Lung (tissue), 12 donors: Measurements from ENCODE around the gene TAF6. TPM values are rescaled to one million over a fixed set of nuclear protein-coding genes. Genes with fewer than 3 reads are reported as not detected.

Experiments
- ATAC-seq: fragments of 200-7000 bp; cut with Tn5 transposase; one replicate; pipeline ENCODE4 v1.9.1; 2020; ENCODE audit warnings: moderate number of reproducible peaks; ENCODE audit not compliant: insufficient read depth, low FRiP score
- DNase-seq, 3 donors: peaks; one replicate each; pipeline ENCODE4 v3.0.0-alpha.2; 2013 to 2017
- H3K27ac ChIP-seq, 2 donors: one replicate each; pipeline ENCODE4 v1.5.1; 2013; ENCODE audit warnings: mild to moderate bottlenecking in 2 of 2, moderate library complexity in 2 of 2, control low read depth in 1 of 2, inconsistent platforms in 1 of 2, low read depth in 1 of 2, low read length in 1 of 2
- H3K27me3 ChIP-seq, 3 donors: one replicate each; pipeline ENCODE4 v1.5.1; 2013; ENCODE audit warnings: low read length in 2 of 3; ENCODE audit not compliant: control insufficient read depth in 3 of 3, insufficient read depth in 3 of 3
- H3K36me3 ChIP-seq, 4 donors: one replicate each; pipeline ENCODE4 v1.5.1; 2013; ENCODE audit warnings: low read length in 4 of 4, mild to moderate bottlenecking in 1 of 4, moderate library complexity in 1 of 4; ENCODE audit not compliant: control insufficient read depth in 4 of 4, insufficient read depth in 4 of 4
- H3K4me1 ChIP-seq, 5 donors: one replicate each; pipeline ENCODE4 v1.5.1; 2013; ENCODE audit warnings: low read length in 5 of 5, mild to moderate bottlenecking in 2 of 5, moderate library complexity in 1 of 5; ENCODE audit not compliant: control insufficient read depth in 5 of 5, insufficient read depth in 5 of 5
- H3K4me3 ChIP-seq: one replicate; pipeline ENCODE4 v1.5.1; 2013; ENCODE audit warnings: mild to moderate bottlenecking, control low read depth, moderate library complexity
- H3K9ac ChIP-seq, 2 donors: one replicate each; pipeline ENCODE4 v1.5.1; 2013; ENCODE audit warnings: low read length in 2 of 2, control low read depth in 1 of 2; ENCODE audit not compliant: insufficient read depth in 1 of 2
- H3K9me3 ChIP-seq, 4 donors: one replicate each; pipeline ENCODE4 v1.5.1; 2013; ENCODE audit warnings: low read length in 3 of 4, mild to moderate bottlenecking in 1 of 4, moderate library complexity in 1 of 4; ENCODE audit not compliant: control insufficient read depth in 4 of 4, insufficient read depth in 3 of 4
- CTCF ChIP-seq: IDR thresholded peaks from 2 replicates; pipeline ENCODE4 v1.5.1; 2012; ENCODE audit warnings: mild to moderate bottlenecking; ENCODE audit errors: control extremely low read depth, extremely low read depth
- WGBS, 2 donors: extraction: QIAGEN DNeasy Blood & Tissue Kit; methylation state at CpG; one replicate each; pipeline ENCODE4 v1.1.7; 2013; 5-methylcytosine and 5-hydroxymethylcytosine counted together
- polyA plus RNA-seq, 2 donors: library from polyadenylated mRNA; stranded (reverse); fragments of 200-250 nt; gene quantifications; one replicate each; pipeline ENCODE4 v1.2.1, GENCODE V29; 2013
- total RNA-seq, 2 donors: library from RNA; depleted of rRNA in 1 of 2; stranded (reverse); fragments of >200 nt in 1 of 2; gene quantifications; one replicate each; pipeline ENCODE4 v1.2.1, GENCODE V29; 2014 to 2021
- donor health status: control.
- donor health status: control.
- donor health status: Bipolar disorder and iron deficiency.
- donor health status: healthy.
- donor health status: DM: yes; HTN: yes; CAD: no.

TAF6 gene
- total and polyA plus RNA-seq, 4 donors: 31.5 to 51.5 (median 37.9) TPM

DNA sequence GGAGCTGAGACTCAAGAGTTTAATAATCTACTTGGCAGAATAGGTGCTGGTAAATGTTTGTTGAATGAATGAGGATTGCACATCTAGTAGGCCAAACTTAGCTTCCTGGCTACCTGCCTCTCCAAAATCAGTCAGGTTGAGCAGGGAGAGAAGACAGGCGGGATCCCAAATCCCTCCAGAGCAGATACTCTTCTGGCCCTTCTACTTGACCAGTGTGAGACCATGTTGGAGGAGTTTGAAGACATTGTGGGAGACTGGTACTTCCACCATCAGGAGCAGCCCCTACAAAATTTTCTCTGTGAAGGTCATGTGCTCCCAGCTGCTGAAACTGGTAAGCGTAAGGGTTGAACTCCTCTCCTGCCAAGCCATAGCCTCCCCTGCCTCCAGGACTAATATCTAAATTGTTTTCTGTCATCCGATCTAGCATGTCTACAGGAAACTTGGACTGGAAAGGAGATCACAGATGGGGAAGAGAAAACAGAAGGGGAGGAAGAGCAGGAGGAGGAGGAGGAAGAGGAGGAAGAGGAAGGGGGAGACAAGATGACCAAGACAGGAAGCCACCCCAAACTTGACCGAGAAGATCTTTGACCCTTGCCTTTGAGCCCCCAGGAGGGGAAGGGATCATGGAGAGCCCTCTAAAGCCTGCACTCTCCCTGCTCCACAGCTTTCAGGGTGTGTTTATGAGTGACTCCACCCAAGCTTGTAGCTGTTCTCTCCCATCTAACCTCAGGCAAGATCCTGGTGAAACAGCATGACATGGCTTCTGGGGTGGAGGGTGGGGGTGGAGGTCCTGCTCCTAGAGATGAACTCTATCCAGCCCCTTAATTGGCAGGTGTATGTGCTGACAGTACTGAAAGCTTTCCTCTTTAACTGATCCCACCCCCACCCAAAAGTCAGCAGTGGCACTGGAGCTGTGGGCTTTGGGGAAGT lies 5.4 kb upstream of the TAF6 start:
- ATAC-seq (no peak), DNase-seq (no peak)
- H3K4me1 ChIP-seq: peaks cover 0 to 23% (median 12%) of the 10 kb centered on the region in 5 donors
- WGBS, 2 donors: 58 to 67% methylated on average over 4 of the region's 4 CpGs
- no peak for TF ChIP-seq CTCF
- no peaks in the 10 kb centered on the region for H3K9me3 ChIP-seq
- peaks cover 0 to 11% (median 1%) of the 10 kb centered on the region in 4 donors for H3K36me3 ChIP-seq
- H3K27ac ChIP-seq: peak overlapping the region in 1 of 2 donors; percentile 5
- H3K9ac ChIP-seq: no peak overlapping the region
- no peaks in the 10 kb centered on the region for H3K27me3 ChIP-seq
- H3K4me3 ChIP-seq: no peak overlapping the region

- no peak overlapping the region for H3K27ac ChIP-seq
- peaks cover 0 to 19% (median 12%) of the 10 kb centered on the region in 5 donors for H3K4me1 ChIP-seq
- no peaks in the 10 kb centered on the region for H3K27me3 ChIP-seq
- no peak overlapping the region for H3K4me3 ChIP-seq
- no peak for ATAC-seq
- no peak overlapping the region for H3K9ac ChIP-seq
- H3K36me3 ChIP-seq: peaks cover 0 to 11% (median 1%) of the 10 kb centered on the region in 4 donors
- 98 to 100% methylated on average over 1 of the region's 1 CpG for WGBS, 2 donors
- TF ChIP-seq CTCF: no peak
- no peaks in the 10 kb centered on the region for H3K9me3 ChIP-seq
- no peak for DNase-seq
Measured at GRCh38 chr7:100122568-100122967, 3.4 kb upstream of the TAF6 start.

- no peak for TF ChIP-seq CTCF
- Histone ChIP-seq H3K36me3 (peaks cover 0 to 11% (median 1%) of the 10 kb centered on the region in 4 donors), H3K27ac (no peak overlapping the region), H3K9ac (no peak overlapping the region), H3K4me1 (peaks cover 0 to 19% (median 12%) of the 10 kb centered on the region in 5 donors), H3K27me3 (no peaks in the 10 kb centered on the region), H3K4me3 (no peak overlapping the region), H3K9me3 (no peaks in the 10 kb centered on the region)
- no peak for ATAC-seq
- WGBS, 2 donors: 75 to 83% methylated on average over 13 of the region's 13 CpGs
- DNase-seq: peak in 2 of 3 donors; percentile 25 to 45
Measured at GRCh38 chr7:100122067-100122466, 2.9 kb upstream of the TAF6 start.
